Measurements from ENCODE around the gene ATP23.

The ATP23 gene

GRCh38 chr12:57908511-57908910 is 32.9 kb upstream of the ATP23 start:
- DNase-seq (ENCODE audit: low read depth in 2 of 3, low spot score in 1 of 3) = no peak

DNA sequence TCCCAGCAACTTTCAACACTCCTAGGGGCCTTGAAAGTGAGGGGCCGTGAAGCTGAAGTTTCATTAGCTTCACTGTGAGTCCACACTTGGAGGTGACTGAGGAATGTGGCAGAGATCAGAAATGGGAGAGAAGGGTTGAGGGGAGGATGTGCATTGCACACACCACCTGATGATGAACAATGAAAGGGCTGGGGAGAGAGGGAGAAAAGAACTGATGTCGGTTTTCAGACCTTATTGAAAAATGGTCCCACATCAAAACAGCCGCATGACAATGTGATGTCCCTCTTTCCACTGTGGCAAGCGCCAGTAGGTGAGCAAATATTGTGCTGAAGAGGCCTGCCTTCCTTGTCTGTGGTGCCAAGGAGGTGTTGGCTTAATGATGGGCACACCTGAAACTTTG is 32.3 kb upstream of the ATP23 start:
- DNase-seq (ENCODE audit: low read depth in 2 of 3, low spot score in 1 of 3) = no peak

- no peak for DNase-seq (ENCODE audit: low read depth in 2 of 3, low spot score in 1 of 3)
Measured at GRCh38 chr12:57909611-57910010, 31.8 kb upstream of the ATP23 start.

DNA sequence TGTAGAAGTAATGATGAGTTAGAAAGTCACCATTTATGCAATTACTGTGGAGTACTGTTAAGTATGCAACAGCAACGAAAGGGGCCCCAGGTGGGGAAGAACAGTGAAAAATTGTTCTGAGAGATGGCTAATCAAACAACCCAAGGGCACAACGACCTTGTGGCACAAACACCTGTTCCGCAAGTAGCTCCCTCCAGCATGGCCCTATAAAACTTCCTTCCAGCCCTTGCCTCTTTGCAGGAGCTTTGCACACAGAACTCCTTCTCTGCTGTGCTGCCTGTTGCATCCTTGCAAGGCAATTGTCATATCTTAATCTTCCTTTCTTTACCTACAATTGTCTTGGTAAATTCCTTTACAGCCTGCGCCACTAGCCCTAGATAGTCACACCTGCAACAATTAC is 23.2 kb upstream of the ATP23 start:
- DNase-seq (ENCODE audit: low read depth in 2 of 3, low spot score in 1 of 3) = no peak

DNA sequence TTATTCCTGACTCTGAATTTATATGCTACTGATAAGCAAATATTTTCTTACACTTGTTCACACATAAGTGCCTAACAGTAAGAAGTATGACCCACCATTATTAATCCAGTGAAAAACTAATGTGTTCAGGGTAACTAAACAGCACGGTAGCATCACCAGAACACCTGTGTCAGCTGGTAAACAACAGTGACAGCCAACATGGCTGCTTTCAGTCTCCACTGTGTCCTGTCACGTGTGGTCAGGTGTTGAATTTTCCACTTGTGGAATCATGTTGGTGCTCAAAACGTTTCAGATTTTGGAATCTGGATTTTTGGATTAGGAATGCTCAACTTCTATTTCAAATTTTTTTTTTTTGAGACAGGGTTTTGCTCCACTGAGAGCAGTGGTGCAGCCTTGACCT is 14.3 kb upstream of the ATP23 start:
- no peak for DNase-seq (ENCODE audit: low read depth in 2 of 3, low spot score in 1 of 3)

GRCh38 chr12:57929092-57929830 is 12.1 kb upstream of the ATP23 start:
- DNase-seq (ENCODE audit: low read depth in 2 of 3, low spot score in 1 of 3) = no peak

DNA sequence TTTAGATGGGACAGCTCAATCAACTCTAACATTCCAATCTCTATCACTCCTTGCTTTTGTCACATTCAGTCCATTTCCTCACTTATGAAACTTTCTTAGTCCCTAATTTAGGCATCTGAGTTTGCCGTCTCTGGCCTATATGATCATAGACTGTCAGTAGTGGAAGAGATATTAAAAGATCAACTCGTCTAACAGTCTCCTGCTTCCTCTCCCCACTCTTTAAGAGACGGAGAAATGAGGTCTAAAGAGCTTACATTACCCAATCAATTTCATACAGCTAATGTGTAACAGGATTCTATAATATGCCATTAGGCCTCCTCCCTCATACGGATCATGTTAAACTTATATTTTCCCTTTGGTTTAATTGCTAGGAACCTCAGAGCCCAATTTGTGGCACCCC is 6.5 kb upstream of the ATP23 start:
- no peak for DNase-seq (ENCODE audit: low read depth in 2 of 3, low spot score in 1 of 3)

DNA sequence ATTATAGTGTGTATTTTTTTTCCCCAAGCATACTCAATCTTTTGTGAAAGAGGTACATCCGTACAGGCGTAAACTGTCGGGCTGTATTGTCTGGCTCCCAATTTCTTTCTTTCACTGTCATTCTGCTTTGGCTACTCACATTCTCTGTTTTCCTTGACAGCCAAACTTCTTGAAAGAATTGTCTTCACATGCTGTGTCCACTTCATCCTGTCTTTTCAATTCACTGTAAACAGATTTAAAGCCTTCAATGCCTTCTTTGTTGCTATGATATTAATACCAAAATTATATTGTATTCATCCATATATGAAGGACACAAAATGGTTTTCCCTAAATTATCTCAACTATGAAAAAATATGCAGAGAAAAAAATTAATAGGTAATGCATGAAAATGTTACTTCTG is 6.0 kb upstream of the ATP23 start:
- DNase-seq (ENCODE audit: low read depth in 2 of 3, low spot score in 1 of 3) = no peak

DNA sequence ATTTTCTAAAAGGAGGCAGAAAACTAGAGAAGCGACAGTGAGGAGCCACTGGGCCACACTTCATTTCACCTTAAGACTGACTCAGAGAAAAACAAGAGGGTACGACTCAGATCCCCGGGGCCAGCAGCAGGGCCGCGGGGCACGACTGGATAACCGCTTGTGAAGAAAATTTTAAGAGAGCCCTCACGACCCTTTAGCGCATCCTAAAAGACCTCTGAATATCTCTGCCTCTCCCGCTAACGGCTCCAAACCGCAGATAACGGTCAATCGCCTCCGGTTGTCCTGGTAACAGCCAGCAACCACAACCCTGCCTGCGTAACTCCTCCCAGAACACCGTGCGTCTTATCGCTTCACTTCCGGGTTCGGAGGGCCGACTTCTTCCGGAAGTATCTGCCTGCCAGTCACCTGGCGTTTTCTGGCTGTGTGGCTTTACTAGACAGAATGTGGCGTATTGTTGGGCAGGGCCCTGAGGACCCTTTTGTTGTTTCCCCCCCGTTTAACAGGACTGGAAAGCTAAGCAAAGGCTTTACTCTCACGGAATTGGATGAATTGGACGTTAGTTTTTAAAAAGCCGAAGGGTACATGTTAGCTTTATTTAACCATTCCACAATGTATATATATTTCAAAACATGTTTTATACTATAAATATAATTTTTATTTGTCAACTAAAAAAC is 5.4 kb upstream of the ATP23 start:
- peak; percentile 84 to 87 (median 86) for DNase-seq (ENCODE audit: low read depth in 2 of 3, low spot score in 1 of 3)

DNA sequence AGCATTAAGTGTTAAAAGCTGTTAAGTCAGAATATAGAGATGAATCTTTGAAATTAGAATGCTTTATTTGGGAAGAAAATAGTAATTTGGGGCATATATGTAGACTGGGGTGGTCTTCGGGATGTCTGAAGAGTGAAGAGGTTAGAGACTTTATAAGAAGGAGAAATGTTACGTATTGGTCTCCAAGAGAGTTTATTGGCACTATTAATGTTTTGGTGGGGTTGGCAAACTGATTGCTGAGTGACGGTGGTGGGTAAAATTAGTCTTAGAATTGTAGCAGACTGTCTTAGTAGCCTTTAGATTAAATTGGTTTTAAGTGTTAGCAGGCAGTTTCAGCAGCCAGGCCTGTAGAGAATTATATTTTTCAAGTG is 4.9 kb upstream of the ATP23 start:
- DNase-seq (ENCODE audit: low read depth in 2 of 3, low spot score in 1 of 3) = no peak

- no peak for DNase-seq (ENCODE audit: low read depth in 2 of 3, low spot score in 1 of 3)
Measured at GRCh38 chr12:57939291-57939690, 2.1 kb upstream of the ATP23 start.

- no peak for DNase-seq (ENCODE audit: low read depth in 2 of 3, low spot score in 1 of 3)
Measured at GRCh38 chr12:57940052-57940914, 1.1 kb upstream of the ATP23 start.

DNA sequence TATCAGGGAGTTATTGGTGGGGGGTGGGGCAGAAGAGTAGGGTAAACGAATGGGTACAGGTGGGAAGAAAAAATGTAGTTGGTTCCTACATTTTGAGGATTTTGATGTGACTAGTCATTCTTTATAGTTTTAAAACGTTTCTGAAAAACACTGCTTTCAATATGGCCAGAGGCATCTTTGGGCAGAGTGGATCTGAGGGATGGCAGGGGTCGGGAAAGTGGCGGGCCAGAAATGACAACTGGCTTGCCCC is 527 bp upstream of the ATP23 start:
- no peak for DNase-seq (ENCODE audit: low read depth in 2 of 3, low spot score in 1 of 3)

DNA sequence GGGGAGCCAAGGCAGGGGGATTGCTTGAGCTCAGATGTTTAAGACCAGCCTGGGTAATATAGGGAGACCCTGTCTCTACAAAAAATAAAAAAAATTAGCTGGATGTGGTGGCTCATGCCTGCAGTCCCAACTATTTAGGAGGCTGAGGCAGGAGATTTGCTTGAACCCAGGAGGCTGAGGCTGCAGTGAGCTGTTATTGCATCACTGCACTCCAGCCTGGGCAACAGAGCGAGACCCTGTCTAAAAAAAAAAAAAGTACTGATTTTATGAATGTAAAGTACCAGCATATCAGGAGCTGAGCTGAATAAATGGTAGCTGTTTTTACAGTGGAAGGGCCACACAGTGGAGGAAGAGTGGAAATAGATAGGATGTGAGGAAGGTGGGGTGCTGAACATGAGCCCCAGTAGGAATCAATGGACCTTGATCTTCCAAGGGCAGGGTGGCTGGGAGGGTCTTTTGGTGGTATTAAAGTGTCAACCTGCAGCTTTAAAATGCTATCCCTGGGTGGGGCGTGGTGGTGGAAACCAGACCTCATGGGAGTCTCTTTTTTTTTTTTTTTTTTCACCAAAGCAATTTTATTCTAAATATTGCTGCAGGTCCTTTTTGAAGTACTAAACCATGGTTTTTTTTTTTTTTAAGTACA is 2.2 kb downstream of the ATP23 start:
- DNase-seq (ENCODE audit: low read depth in 2 of 3, low spot score in 1 of 3) = no peak

GRCh38 chr12:57944313-57945023 is 3.1 kb downstream of the ATP23 start:
- DNase-seq (ENCODE audit: low read depth in 2 of 3, low spot score in 1 of 3) = no peak

GRCh38 chr12:57952766-57953165 is 11.4 kb downstream of the ATP23 start:
- no peak for DNase-seq (ENCODE audit: low read depth in 2 of 3, low spot score in 1 of 3)

- no peak for DNase-seq (ENCODE audit: low read depth in 2 of 3, low spot score in 1 of 3)
Measured at GRCh38 chr12:57954768-57955167, 13.4 kb downstream of the ATP23 start.

DNA sequence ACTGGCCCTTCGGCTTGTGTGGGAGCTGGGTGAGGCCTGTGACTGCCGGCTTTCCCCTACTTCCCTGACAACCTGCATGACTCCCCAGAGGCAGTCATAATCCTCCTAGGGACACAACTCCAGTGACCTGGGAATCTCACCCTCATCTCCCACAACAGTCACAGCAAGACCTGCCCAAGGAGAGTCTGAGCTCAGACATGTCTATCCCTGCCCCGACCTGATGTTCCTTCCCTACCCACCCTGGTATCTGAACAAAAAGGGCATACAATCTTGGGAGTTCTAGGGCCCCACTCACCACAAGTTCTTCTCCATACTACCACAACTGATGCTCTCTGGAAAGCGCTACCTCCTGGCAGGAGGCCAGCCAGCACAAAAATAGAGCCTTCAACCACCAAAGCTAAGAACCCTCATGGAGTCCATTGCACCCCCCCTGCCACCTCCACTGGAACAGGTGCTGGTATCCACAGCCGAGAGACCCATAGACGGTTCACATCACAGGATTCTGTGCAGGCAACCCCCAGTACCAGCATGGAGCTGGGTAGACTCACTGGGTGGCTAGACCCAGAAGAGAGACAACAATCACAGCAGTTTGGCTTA is 16.8 kb downstream of the ATP23 start:
- no peak for DNase-seq (ENCODE audit: low read depth in 2 of 3, low spot score in 1 of 3)

- no peak for DNase-seq (ENCODE audit: low read depth in 2 of 3, low spot score in 1 of 3)
Measured at GRCh38 chr12:57964421-57964820, 23.1 kb downstream of the ATP23 start.

GRCh38 chr12:57965766-57966165 is 24.4 kb downstream of the ATP23 start:
- DNase-seq (ENCODE audit: low read depth in 2 of 3, low spot score in 1 of 3) = no peak

GRCh38 chr12:57966536-57966935 is 25.2 kb downstream of the ATP23 start:
- DNase-seq (ENCODE audit: low read depth in 2 of 3, low spot score in 1 of 3) = no peak
